ENCODE results near the gene FOXRED2.

Gene FOXRED2

DNA sequence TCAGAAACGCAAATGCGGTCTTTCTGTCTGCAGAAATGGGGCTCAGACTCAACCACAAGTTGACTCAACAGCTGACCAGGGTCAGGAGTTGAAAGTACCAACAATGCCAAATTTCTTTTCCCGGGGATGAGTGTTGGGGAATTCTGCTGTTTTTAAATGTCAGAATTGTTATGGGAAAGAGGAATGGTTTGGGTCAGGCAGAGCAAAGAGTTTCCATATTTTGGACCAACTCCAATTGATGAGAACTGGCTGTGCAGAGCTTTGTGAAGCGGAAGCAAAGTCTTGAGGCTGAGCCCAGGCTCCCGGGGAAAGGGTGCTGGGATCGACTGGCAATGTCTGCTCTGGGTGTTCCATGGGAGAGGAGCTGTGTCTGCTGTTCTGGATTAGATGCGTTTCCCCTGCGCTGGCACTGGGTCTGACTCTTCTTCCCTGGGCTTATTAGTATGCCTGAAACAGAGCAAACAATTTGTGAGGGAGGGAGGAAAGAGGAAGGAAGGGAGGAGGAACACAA lies 61.6 kb downstream of the FOXRED2 start:
- DNase-seq: no peak

GRCh38 chr22:36443198-36443770 lies 63.6 kb downstream of the FOXRED2 start:
- DNase-seq: no peak

GRCh38 chr22:36442506-36443197 lies 64.2 kb downstream of the FOXRED2 start:
- DNase-seq: no peak

GRCh38 chr22:36440429-36441002 lies 66.3 kb downstream of the FOXRED2 start:
- DNase-seq: no peak

GRCh38 chr22:36439481-36440271 lies 67.2 kb downstream of the FOXRED2 start:
- no peak for DNase-seq
